Activated CD8-positive, alpha-beta memory T cell treated with anti-CD3 and anti-CD28 coated beads for 48 hours (primary cell): ENCODE measurements around the gene PAX5.

ENCODE experiments used
- DNase-seq, 3 experiments: peaks; one replicate each; pipeline ENCODE4 v3.0.0-alpha.2; 2020; ENCODE audit warnings: low read depth in 2 of 3, low spot score in 2 of 3

Gene PAX5

GRCh38 chr9:36817160-36817834, 216.8 kb downstream of the PAX5 start:
- DNase-seq, result no peak

GRCh38 chr9:36816371-36816770, 217.7 kb downstream of the PAX5 start:
- DNase-seq, result no peak

DNA sequence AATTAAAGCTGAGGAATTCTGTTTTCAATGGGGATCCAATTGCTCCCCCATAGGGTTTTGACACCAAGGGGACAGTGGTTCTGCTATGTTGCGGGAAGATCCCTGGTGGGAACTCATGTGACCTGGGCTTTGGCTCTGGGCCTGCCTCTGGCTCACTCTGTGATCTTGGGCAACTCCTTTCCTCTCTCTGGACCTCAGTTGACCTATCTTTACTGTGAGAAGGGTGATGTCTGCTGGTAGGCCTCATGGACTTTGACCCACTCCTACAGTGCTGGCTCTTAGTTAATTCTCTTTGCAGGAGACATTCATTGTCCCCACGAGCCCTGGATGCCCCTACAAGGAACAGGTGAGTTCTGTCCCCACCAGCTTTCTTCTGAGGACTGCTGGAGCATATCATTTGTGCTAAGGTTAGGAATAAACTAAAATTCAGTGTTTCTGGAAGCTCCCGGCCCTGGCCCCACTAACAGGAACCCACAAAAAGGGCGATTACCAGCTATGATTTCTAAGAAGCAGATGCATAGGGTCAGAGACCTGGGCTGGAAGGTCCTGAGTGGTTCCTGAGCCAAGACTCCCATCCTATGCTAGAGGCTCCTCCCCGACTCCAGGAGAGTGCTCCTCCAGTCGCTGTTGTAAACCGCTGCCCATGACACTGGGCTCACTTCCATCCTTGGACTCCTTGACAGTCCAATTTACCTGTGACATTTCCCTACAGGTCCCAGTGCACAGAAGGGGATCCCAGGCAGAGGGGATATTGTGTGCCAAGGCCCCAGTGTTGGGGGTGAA, 218.3 kb downstream of the PAX5 start:
- no peak for DNase-seq

DNA sequence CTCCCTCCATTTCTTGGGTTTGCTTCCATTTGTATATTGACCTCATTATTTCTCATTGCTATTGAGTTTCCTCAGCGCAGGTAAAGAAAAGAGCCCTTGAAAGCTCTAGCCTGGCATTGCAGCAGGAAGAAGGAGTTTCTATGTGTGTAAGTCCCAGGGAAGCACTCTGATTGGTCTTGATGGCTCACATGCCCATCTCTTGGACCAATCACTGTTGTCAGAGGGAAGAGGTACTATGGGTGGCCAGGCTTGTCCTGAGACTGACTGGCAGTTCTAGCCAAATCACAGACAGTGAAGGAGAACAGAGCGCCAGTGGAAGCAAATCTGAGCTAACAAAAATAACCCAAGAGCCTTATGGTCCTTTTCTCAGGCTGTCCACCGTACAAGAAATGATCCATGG, 219.0 kb downstream of the PAX5 start:
- DNase-seq, result no peak

DNA sequence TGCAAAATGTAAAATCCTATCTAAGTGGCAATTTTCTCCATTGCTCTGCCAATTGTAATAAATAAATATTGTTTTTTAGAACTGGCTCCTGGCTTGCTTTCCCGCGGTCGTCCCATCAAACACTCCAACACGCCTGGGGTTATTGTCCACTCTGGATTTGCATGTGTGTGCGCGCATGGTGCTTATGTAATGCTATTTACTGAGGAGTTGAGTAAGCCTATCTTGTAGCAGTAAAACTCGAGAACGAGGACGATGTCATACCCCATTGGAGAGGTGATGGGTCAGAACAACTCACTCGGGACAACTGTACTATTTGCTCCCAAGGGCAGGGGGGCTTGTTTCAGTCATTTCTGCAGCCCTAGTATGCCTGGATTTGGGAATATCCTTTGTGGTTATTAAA, 220.9 kb downstream of the PAX5 start:
- DNase-seq, result no peak

GRCh38 chr9:36812556-36812955, 221.5 kb downstream of the PAX5 start:
- no peak for DNase-seq

DNA sequence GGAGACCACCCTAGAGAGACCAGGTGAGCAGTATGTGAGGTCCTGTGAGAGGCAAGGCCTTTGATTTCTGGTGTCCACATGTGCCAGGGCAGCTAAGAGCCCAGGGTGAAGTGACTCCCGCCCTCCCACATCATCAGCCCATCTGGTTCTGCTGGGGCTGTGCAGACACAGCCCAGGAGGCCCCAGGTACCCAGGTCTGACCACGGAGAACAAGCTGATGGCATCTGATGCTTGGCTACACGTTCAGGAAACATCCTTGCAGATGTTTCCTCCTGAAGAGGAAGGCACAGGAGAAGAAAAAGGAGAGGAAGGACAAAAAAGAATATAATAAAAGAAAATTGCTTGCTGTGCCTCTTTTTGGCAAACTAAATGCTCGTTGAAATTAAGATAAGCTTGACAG, 225.8 kb downstream of the PAX5 start:
- DNase-seq, result no peak

DNA sequence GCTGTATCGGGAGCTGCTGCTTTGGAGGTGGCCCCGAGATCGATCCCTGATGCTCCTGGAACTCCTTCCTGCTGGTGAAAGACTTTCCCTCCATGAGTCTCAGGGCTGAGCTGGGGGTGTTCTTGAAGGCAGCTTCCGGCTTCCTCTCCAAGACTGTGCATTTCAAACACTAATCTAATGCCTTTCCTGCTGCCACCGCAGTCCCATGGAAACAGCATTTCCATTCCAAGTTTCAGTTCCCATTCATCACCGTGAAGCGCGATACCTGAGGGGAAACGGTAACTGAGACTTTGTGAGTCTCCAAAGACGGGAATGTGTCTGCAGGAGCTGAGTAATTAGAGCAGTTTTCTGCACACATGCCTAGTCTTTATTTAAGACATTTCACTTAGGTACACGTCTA, 230.1 kb downstream of the PAX5 start:
- no peak for DNase-seq

DNA sequence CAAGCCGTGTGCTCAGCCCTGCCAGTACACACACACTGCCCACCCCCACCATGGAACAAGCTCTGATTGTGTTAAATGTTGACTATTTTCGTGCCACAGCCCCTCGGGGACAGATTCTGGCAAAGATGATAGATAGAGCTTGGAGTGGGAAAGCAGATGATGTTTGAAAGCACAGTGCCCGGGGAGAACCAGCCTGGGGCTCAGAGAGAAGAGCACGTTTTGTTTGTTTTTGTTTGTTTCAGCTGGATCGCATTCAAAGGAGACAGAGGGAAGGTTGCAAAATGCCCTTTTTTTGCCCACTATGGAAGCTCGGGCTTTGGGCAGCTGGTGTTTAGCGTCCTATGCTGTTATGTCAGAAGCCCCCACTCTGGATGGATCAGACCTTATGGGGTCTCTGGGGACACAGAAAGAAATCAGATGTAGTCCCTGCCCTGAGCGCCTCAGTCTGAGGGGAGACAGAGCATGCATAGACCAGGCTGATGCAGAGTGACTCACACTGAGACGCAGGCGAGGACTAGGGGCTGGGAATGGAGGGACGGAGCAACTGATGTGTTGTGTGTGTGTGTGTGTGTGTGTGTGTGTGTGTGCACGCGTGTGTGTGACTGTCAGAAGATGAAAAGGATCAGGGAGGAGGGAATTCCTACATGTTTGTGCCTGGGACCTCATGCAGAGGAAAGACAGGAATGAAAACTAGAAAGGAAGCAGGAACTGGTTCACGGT, 231.7 kb downstream of the PAX5 start:
- DNase-seq, result no peak

GRCh38 chr9:36800455-36800854, 233.6 kb downstream of the PAX5 start:
- no peak for DNase-seq

DNA sequence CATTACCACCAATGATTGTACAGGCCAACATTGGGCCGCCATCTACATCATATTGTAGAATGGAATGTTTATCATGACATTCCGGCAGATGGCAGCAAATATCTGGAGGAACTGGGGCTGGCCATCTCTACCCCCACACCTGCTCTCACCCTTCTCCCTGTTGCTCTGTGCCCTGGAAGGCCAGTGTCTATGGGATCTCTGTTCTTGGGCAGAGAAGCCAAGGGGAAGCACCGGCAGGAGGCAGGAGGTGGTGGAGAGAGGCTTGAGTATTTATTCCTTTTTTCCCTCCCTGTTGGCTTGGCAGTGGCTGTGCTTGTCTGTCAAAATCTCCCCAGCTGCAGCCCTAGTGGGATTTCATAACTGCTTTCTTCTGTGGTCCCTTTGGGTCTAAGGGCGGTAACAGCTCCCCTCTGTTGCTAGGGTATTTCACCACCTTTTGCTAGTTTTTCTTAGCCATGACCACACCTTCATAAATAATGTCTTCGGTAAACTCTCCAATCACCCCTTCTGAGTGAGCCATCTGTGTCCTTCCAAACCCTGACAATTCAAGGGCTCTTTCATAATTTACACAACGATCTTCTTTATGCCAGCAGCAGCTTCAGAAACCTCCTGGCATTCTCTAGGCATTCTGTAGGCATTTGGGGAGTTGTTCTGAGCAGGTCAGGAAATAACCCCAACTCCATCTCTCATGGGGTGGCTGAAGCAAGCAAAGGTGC, 235.6 kb downstream of the PAX5 start:
- no peak for DNase-seq

DNA sequence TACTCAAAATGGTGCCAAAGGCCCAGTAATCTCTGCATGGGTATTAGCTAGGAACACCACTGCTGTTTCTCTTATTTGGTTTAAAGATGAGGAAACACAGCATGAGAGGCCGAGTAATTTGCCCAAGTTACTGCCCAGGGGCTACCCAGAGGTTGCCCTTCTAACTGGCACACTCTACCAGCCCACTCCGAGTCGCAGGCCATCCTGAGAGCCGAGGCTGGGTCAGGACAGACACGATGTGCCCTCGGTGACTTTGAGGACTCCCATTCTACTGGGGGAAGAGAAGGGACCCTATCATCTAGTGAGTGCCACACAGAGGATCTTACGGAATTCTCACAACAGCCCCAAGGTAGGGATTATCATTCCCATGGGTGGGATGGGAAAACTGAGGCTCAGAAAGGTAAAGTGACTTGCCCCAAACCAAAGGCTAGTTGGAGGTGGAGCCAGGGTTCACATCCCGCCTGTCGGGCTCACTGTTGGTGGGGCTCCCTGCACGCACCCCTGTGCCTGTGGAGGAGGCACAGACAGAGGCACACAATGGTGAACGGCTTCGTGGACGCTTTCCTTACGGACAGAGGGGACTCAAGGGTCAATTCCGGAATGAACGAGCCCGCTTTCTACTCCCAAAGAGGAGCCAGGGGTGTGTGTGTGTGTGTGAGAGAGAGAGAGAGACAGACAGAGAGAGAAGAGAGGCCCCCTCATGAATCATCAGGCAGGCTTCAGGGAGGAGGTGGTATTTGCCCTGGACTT, 236.4 kb downstream of the PAX5 start:
- DNase-seq, result no peak

DNA sequence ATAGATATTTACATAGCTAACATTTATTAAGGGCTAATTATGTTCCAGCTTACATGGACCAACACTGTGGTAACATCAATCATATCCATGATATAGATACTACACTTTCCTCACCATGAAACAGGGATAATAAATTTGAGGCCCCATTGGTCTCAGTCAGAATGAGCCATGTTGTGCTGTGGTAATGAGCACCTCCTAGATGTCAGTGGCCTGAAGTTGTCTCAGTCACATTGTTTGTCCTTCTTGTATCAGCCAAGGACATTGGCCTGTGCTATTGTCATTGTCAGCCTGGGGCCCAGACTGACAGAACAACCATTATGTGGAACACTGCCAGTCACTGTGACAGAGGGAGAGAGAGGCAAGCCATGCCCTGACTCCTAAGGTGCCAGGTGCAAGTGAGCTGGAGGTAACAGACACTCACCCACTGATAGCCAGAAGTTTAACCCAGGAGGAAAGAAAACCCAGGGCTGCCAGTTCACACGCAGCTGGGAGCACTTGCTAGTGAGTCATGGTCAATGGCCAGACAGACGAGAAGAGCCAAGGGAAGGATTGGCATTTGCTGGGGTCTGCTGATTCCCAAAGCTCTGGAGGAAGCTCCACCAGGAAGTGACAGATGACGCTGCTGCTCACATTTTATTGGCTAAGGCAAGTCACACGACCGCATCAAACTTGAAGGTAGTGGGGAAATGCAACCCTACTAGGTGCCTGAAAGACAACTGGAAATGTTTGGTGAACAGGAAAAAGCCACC, 237.2 kb downstream of the PAX5 start:
- DNase-seq, result no peak

DNA sequence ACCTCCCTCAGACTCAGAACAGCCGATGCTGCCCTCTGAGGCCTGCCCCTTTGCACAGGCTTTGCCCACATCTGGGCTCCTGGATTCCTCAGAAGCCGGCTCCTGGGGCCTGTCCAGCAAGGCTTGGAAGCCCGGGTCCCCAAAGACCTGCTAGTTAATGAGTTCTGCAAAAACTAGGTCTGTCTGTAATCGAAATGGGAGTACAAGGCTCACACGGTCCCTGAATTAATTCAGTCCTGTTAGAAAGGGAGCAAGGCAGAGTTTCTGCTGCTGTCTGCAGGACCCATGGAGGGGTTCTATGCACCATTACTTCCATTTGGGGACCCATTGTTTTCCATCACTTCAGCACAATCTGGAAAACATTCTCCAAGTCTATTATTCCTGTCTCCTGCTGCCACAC, 239.6 kb downstream of the PAX5 start:
- no peak for DNase-seq

DNA sequence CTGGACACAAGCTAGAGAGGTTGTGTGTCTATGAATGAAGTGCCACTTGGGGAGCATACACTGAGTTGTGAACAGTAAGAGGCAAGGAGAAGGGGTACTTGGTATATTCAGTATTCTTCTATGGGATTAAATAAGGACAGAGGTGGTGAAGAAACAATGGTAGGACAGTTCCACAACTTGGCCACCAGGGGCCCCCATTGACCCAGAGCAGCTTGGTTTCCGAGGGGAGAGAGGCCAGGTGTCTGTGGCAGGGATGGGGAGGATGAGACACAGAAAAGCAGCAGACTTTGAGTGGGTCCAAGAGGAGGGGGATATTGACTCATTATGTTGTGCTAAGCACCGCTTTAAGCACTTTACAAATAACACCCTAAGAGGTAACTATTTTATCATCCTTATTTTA, 240.8 kb downstream of the PAX5 start:
- no peak for DNase-seq

GRCh38 chr9:36791222-36791950, 242.7 kb downstream of the PAX5 start:
- DNase-seq, result no peak

- no peak for DNase-seq
These were observed 244.2 kb downstream of the PAX5 start for GRCh38 chr9:36789886-36790285.

GRCh38 chr9:36788534-36788933, 245.5 kb downstream of the PAX5 start:
- DNase-seq, result no peak

DNA sequence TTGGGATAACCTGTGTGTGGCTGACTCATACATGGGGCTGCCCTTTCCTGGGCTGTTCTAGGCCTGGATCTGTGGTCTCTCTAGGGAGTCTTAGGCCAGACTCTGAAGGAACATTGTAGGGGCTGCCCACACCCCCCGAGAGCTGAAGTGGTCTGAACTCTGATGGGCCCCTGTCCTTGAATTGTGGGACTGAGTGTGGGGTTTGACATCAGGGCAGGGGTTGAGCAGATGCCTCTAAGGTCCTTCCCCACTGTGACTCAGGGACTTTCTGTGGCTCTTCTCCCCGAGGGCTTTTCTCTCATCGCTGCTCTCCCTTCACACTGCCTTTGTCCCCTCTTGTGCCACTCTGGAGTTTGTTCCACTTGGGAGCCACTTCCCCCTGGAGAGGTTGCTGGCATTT, 246.4 kb downstream of the PAX5 start:
- DNase-seq, result no peak
